Tibial nerve (tissue), 3 donors: ENCODE results near the gene TNRC18.
"Not testable (repeated sequence)": the region's sequence is repeated elsewhere in the genome, so short reads cannot be mapped to it uniquely, and the experiment has no call there.

Experiments
- POLR2A ChIP-seq, 2 donors: fragments of 450-650 bp; IDR thresholded peaks; one replicate each; pipeline ENCODE4 v1.6.1; 2017; ENCODE audit warnings: antibody characterized with exemption in 2 of 2, mild to moderate bottlenecking in 2 of 2, moderate library complexity in 2 of 2
- TF ChIP-seq, protein P1 (sequence below), 5 experiments: fragments of 200-600 bp in 3 of 5; fragments of 450-650 bp in 2 of 5; sonication (generic) in 3 of 5; IDR thresholded peaks; one replicate each; pipeline ENCODE4 v1.5.1; 2016 to 2019; ENCODE audit warnings: antibody characterized with exemption in 5 of 5, mild to moderate bottlenecking in 3 of 5, moderate library complexity in 2 of 5

DNA sequence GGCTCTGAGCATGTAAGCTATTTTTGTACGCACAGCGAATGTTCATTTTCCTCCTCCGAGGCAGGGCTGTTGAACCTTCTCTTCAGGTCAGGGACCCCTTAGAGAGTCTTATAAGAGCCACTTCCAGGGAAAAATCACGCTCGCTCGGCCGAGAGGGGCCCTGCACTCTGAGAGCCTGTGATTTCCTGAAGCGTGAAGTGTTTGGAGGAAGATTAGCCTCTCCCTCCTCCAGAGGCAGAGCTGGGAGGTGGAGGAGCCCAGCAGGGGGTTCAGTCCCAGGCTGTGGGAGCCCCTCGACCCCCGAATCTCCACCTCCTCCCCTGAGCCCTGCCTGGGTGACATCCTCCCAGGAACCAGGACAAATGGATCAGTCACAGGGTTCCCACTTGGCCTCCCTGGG, 160.6 kb downstream of the TNRC18 start:
- TF ChIP-seq, protein P1, sequence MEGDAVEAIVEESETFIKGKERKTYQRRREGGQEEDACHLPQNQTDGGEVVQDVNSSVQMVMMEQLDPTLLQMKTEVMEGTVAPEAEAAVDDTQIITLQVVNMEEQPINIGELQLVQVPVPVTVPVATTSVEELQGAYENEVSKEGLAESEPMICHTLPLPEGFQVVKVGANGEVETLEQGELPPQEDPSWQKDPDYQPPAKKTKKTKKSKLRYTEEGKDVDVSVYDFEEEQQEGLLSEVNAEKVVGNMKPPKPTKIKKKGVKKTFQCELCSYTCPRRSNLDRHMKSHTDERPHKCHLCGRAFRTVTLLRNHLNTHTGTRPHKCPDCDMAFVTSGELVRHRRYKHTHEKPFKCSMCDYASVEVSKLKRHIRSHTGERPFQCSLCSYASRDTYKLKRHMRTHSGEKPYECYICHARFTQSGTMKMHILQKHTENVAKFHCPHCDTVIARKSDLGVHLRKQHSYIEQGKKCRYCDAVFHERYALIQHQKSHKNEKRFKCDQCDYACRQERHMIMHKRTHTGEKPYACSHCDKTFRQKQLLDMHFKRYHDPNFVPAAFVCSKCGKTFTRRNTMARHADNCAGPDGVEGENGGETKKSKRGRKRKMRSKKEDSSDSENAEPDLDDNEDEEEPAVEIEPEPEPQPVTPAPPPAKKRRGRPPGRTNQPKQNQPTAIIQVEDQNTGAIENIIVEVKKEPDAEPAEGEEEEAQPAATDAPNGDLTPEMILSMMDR (IDR thresholded peaks at IDR 0.05), result not testable (repeated sequence)
- TF ChIP-seq POLR2A (IDR thresholded peaks at IDR 0.05), result not testable (repeated sequence)
